Measurements from ENCODE around the gene TAF1B. TPM values are rescaled to one million over a fixed set of nuclear protein-coding genes. Genes with fewer than 3 reads are reported as not detected.

The TAF1B gene
- total RNA-seq, 1 experiment from 2014 or later = 24.8 TPM

DNA sequence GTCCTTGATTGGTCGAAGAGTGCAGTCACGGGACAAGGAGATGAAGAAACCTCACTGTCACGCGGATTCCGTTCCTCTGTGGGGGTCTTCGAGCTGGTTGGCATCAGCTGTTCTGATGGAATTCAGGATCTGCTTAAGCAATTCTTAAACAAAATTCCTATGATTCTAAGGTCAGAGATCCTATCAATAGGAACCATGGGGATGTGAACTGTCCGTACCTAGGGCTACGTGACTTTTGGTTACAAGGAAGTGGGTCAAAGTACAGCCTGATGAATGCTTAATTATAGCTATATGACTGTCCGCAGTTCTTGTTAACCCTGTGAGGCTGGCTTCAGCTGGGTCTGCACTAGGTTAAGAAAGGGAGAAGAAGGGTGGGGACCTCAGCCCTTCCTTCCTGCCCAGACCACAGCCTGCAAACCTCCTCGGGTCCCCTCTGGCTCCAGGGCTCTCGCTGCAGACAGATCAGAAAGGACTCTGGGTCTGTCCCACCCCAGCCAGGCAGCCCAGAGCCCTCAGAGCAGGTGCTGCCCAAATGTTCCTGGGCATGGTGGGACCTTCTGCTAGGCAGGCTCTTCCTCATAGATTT lies 44.2 kb upstream of the TAF1B start:
- Histone ChIP-seq H3K9me2 (ENCODE audit: insufficient read depth) (no peaks in the 10 kb centered on the region), H3K79me2 (ENCODE audit: low read depth) (no peaks in the 10 kb centered on the region), H3K9me3 (ENCODE audit: insufficient read depth, low read depth) (no peaks in the 10 kb centered on the region), H3K27me3 (ENCODE audit: insufficient read depth, low read depth) (no peaks in the 10 kb centered on the region), H3K4me1 (replicated peaks; ENCODE audit: insufficient read depth) (peaks cover 80% of the 10 kb centered on the region), H4K20me1 (ENCODE audit: insufficient read depth) (no peaks in the 10 kb centered on the region), H2AFZ (peak overlapping the region; percentile 64; the same call in 1 of the 2 replicates), H3K4me2 (peak overlapping the region; percentile 83), H3F3A (ENCODE audit: insufficient read depth, low read depth) (peaks cover 73% of the 10 kb centered on the region), H3K27ac (peak overlapping the region; percentile 95), H3K36me3 (ENCODE audit: low read depth) (no peaks in the 10 kb centered on the region), H3K4me3 (peak overlapping the region; percentile 46; the same call in 1 of the 2 replicates)
- DNase-seq = peak in 1 of 2 experiments; percentile 94
- BruUV-seq (replicated peaks) = no TSS peak
- ChIA-PET CTCF (interaction anchor here (0.6 to 0.9 kb wide), 4 partner anchors 12 to 611 kb away, joined by 3 read pairs; no protein-coding TSS in a partner anchor), POLR2A (ENCODE audit: unreplicated experiment) (interaction anchor here (0.7 to 0.8 kb wide), 2 partner anchors 31 to 44 kb away, joined by 4 to 8 read pairs; partner anchors contain the start of gene TAF1B)
- intact Hi-C loops (cut with micrococcal nuclease; ENCODE audit: unreplicated experiment) = loop anchor here (1.0 to 10.0 kb wide), 8 partner anchors 17 to 636 kb away; partner anchors contain the start of genes ADAM17, RRM2, TAF1B and YWHAQ
- TF ChIP-seq EZH2 (IDR thresholded peaks at IDR 0.05; ENCODE audit: low read depth) = no peak
- TF ChIP-seq, protein P1, sequence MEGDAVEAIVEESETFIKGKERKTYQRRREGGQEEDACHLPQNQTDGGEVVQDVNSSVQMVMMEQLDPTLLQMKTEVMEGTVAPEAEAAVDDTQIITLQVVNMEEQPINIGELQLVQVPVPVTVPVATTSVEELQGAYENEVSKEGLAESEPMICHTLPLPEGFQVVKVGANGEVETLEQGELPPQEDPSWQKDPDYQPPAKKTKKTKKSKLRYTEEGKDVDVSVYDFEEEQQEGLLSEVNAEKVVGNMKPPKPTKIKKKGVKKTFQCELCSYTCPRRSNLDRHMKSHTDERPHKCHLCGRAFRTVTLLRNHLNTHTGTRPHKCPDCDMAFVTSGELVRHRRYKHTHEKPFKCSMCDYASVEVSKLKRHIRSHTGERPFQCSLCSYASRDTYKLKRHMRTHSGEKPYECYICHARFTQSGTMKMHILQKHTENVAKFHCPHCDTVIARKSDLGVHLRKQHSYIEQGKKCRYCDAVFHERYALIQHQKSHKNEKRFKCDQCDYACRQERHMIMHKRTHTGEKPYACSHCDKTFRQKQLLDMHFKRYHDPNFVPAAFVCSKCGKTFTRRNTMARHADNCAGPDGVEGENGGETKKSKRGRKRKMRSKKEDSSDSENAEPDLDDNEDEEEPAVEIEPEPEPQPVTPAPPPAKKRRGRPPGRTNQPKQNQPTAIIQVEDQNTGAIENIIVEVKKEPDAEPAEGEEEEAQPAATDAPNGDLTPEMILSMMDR (conservative IDR thresholded peaks at IDR 0.05) = no peak

DNA sequence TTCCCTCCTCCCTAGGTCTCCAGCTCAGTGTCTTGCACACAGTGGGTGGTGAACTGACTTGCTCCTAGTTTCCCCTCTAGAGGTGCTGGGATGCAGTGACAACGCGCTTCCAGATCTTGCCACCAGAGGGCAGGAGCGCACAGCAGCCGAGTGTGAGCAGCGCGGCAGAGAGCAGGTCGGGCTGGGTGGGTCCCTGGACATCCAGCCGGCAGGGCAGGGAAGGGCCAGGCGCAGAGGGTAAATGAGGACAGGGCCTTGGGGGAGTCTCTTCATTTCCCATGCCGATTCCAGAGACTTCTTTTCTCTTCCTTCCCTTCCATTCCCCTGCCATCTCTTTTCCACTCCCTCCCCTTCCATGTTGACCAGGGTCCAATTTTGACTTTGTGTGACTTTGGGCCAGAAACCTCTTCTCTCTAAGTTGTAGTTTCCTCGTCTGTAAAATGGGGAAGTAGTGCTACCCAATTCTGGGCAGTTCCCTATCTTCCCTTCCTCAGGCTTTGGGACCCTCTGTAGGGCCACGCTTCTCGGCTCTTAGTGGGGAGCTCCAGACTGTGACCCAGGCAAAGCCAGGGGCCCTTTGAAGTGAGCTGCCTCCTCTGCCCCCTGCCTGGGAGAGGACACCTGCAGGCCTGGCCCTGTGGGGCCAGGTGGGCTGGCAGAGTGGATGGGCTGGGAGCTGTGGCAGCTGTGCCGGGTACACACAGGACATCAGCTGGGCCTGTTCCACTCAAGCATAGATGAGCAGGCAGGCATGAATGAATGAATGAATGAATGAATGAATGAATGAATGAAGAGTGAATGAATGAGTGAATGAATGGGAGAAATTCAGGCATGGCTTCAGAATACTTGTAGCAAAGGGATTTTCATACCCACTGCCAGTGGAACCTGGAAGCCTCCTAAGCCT lies 43.3 kb upstream of the TAF1B start:
- H3K79me2 ChIP-seq (ENCODE audit: low read depth) = no peaks in the 10 kb centered on the region
- H3K9me3 ChIP-seq (ENCODE audit: insufficient read depth, low read depth) = no peaks in the 10 kb centered on the region
- TF ChIP-seq EZH2 (IDR thresholded peaks at IDR 0.05; ENCODE audit: low read depth) = no peak
- TF ChIP-seq, protein P1 (conservative IDR thresholded peaks at IDR 0.05) = peak; percentile 99
- ChIA-PET POLR2A (ENCODE audit: unreplicated experiment) (interaction anchor here (0.7 to 0.8 kb wide), 2 partner anchors 31 to 43 kb away, joined by 4 to 8 read pairs; partner anchors contain the start of gene TAF1B), CTCF (interaction anchor here (0.6 to 0.9 kb wide), 6 partner anchors 13 to 610 kb away, joined by 3 read pairs; no protein-coding TSS in a partner anchor)
- H3K27me3 ChIP-seq (ENCODE audit: insufficient read depth, low read depth) = no peaks in the 10 kb centered on the region
- no peaks in the 10 kb centered on the region for H3K36me3 ChIP-seq (ENCODE audit: low read depth)
- H3K9me2 ChIP-seq (ENCODE audit: insufficient read depth) = no peaks in the 10 kb centered on the region
- peak overlapping the region; percentile 50; the same call in 1 of the 2 replicates for H2AFZ ChIP-seq
- peaks cover 73% of the 10 kb centered on the region for H3F3A ChIP-seq (ENCODE audit: insufficient read depth, low read depth)
- peak overlapping the region; percentile 83 for H3K4me2 ChIP-seq
- H4K20me1 ChIP-seq (ENCODE audit: insufficient read depth) = no peaks in the 10 kb centered on the region
- BruUV-seq (replicated peaks) = no TSS peak
- H3K27ac ChIP-seq = peak overlapping the region; percentile 95
- peaks cover 86% of the 10 kb centered on the region for H3K4me1 ChIP-seq (replicated peaks; ENCODE audit: insufficient read depth)
- H3K4me3 ChIP-seq = peak overlapping the region; percentile 46; the same call in 1 of the 2 replicates
- peak; percentile 83 to 89 for DNase-seq
- intact Hi-C loops (cut with micrococcal nuclease; ENCODE audit: unreplicated experiment) = loop anchor here (1.0 to 10.0 kb wide), 8 partner anchors 18 to 635 kb away; partner anchors contain the start of genes ADAM17, RRM2, TAF1B and YWHAQ

DNA sequence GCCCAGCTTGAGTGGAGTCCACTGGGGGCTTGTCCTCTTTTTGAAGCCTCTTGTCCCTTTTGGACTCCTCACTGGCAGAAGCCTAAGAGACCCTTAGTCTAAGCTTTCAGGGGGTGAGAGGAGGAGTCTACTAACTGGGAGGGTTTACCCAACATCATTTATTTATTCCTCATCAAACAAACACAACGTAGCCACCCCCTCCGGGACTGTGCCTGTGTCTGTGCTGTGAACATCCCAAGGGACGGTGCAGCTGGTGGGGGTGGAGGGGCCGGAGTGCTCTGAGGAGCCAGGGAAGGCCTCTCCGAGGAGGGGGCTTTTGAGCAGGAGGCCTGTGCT lies 42.7 kb upstream of the TAF1B start:
- DNase-seq = no peak
- no TSS peak for BruUV-seq (replicated peaks)
- TF ChIP-seq EZH2 (IDR thresholded peaks at IDR 0.05; ENCODE audit: low read depth) = no peak
- TF ChIP-seq, protein P1 (conservative IDR thresholded peaks at IDR 0.05) = no peak
- no peak overlapping the region for H2AFZ ChIP-seq
- no peaks in the 10 kb centered on the region for H4K20me1 ChIP-seq (ENCODE audit: insufficient read depth)
- H3K27ac ChIP-seq = peak overlapping the region; percentile 95
- ChIA-PET POLR2A (ENCODE audit: unreplicated experiment) (no interaction called here), CTCF (interaction anchor here (0.6 kb wide), 1 partner anchor 171 kb away, joined by 3 read pairs; no protein-coding TSS in a partner anchor)
- no peaks in the 10 kb centered on the region for H3K9me2 ChIP-seq (ENCODE audit: insufficient read depth)
- no peaks in the 10 kb centered on the region for H3K27me3 ChIP-seq (ENCODE audit: insufficient read depth, low read depth)
- no peaks in the 10 kb centered on the region for H3K9me3 ChIP-seq (ENCODE audit: insufficient read depth, low read depth)
- H3K4me1 ChIP-seq (replicated peaks; ENCODE audit: insufficient read depth) = peaks cover 89% of the 10 kb centered on the region
- peaks cover 73% of the 10 kb centered on the region for H3F3A ChIP-seq (ENCODE audit: insufficient read depth, low read depth)
- peak overlapping the region; percentile 35; the same call in 1 of the 2 replicates for H3K4me3 ChIP-seq
- intact Hi-C loops (cut with micrococcal nuclease; ENCODE audit: unreplicated experiment) = no loop called here
- no peaks in the 10 kb centered on the region for H3K36me3 ChIP-seq (ENCODE audit: low read depth)
- H3K4me2 ChIP-seq = peak overlapping the region; percentile 83
- no peaks in the 10 kb centered on the region for H3K79me2 ChIP-seq (ENCODE audit: low read depth)
